Left renal pelvis (tissue), 4 donors: Measurements from ENCODE around the gene FCHSD2. TPM values are rescaled to one million over a fixed set of nuclear protein-coding genes. Genes with fewer than 3 reads are reported as not detected.

Experiments
- DNase-seq, 4 donors: peaks; one replicate each; pipeline ENCODE4 v3.0.0-alpha.2; 2013; ENCODE audit warnings: low read depth in 4 of 4, low spot score in 3 of 4
- polyA plus RNA-seq, 4 donors: library from polyadenylated mRNA; unstranded; fragments of 120-200 nt; gene quantifications; one replicate each; pipeline ENCODE4 v1.2.1, GENCODE V29; 2013; ENCODE audit not compliant: insufficient read length in 4 of 4

FCHSD2 gene
- polyA plus RNA-seq, 4 donors = 38.9 to 53.8 (median 45.7) TPM

DNA sequence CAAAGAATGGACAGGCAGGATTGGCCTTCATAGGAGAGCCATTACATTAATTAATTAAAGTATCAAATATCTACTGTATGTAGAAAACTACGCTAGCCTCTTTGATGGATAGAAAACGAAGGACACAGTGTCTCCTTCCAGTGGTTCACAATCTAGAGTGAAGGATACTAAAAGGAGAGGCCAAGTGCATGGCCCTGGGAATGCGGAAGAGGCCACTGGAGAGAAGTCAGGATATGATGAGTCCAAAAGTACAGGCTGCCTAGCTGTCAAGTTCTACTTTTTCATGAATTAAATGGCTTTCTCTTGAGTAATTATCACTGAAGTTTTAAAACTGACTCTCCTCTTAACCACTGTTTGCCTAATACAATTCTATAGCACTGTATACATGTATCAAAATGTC, 286.1 kb downstream of the FCHSD2 start:
- no peak for DNase-seq

DNA sequence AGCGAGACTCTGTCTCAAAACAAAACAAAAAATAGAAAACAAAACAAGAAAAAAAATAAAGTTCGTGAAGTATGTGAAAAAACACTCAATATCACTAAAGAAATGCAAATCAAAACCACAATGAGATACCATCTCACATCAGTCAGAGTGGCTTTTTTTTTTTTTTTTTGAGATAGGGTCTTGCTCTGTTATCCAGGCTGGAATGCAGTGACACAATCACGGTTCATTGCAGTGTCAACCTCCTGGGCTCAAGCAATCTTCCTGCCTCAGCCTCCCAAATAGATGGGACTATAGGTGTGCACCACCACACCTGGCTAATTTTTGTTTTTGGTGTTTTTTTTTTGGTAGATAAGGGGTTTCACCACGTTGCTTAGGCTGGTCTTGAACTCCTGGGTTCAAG, 290.4 kb downstream of the FCHSD2 start:
- DNase-seq = no peak

DNA sequence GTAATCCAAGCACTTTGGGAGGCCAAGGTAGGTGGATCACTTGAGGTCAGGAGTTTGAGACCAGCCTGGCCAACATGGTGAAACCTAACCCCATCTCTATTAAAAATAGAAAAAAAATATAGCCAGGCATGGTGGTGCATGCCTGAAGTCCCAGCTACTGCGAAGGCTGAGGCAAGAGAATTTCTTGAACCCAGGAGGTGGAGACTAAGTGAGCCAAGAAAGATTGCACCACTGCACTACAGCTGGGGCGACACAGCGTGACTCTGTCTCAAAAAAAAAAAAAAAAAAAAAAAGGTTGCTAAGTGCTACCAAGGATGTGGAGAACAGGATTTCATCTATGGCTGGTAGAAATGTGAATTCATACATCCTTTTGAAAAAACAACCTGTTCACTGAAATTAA, 291.3 kb downstream of the FCHSD2 start:
- DNase-seq = no peak

DNA sequence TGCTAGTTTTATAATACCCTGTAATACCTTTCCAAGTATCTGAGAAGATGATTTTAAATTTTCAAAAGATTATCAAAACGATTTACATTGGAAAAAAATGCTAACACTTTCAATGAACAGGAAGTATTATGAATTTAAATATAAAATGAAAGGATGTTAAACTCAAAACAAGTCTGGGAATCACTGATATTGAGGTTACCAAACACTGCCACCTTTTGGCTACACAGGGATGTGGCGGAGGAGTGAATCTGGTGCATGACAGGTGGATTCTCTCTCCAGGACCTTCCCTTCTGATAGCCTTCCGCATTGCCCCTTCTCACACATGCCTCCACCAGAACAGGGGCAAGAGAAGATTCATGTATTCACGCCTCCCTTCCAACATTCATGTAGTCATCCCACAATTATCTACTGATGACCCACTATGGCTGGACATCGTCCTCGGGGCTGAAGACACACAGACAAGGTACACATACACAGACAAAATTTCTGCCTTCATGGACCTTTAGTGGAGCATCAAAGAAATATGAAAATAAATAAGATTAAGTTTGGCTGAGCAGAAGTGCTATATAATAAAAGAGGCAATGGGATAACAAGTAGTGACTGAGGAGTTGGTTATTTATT, 293.2 kb downstream of the FCHSD2 start:
- no peak for DNase-seq

DNA sequence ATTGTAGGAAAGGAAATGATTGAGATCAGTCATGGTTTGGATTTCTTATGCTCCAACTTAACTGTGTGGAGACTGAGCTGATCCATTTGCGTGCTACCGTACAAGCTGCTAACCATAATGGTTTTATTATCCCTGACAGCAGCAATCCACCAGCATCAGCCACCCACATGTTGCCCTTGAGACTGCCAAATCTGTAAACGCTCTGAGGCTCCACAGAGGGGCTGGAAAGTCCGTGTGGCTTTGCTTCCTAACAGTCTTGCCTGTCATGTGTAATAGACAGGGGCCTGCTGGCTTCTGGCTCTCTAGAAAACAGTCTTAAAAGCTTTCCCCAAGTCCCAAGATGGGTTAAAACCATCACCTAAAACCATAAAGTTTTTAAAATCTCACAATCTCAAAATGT, 297.8 kb downstream of the FCHSD2 start:
- peak in 1 of 4 donors; percentile 50 for DNase-seq

DNA sequence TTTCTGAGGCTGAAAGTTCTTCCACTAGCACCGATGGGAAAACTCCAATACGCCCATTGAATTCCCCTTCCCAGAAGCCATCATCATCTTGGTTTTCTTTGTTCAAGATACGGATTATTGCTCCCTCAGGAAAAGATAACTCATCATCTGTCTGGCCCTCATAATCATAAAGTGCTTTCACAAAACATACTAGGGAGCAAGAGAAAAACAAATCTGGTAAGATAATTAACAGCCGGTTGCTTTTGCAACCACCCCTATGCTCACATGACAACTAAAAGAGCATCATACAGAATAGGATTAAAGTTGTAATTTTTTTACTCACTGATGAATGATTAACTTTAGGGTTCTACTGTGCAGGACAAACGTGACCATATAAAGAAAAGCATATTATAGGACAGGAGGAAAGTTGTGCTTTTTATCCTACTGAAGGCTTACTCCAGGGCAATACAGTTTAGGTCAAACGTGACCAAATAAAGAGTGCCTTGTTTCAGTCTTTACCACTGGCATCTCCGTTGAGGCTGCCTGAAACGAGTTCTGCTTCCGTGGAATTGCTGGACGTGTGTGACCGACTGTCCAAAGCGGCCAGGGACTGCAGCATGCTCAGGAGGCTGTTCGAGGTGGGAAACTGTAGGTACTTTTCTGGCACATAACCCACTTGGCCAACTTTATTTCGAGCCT, 299.3 kb downstream of the FCHSD2 start:
- DNase-seq = no peak

DNA sequence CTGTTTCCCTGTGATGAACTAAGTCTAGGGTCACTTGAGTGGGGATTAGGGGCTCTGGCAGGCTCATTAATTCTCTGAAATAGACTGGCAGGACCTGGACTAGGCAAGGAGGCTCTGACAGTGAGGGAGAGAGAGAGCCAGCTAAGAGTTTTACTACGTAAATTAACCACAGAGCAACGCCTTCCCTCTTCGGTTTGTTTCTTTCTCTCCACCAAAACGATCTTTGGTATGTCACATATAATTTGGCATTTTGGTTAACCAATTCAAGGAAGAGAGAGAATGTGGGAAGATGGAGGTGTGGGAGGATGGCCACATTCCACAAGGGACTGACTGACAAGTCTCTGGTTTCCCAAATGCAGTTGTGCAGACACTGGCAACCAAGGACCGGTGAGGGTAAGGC, 300.0 kb downstream of the FCHSD2 start:
- no peak for DNase-seq

DNA sequence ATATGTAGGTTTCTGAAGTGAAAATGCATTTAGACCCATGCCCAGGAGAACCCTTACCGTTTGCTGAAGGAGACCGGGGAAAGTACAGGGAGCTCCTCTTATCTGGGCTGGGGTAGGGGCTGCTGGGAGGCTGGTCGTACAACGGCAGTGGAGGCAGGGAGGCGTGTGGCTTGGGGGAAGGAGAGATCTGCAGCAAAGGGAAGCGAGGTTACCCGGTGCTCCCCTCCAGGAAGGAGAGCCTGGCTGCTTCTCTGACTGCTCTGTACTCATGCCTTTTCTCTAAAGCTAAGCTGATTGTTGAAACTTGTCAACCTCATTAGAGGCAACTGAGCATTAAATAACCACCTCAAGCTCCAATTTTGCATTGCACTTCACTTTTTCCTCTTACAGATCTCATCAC, 300.7 kb downstream of the FCHSD2 start:
- DNase-seq = no peak

DNA sequence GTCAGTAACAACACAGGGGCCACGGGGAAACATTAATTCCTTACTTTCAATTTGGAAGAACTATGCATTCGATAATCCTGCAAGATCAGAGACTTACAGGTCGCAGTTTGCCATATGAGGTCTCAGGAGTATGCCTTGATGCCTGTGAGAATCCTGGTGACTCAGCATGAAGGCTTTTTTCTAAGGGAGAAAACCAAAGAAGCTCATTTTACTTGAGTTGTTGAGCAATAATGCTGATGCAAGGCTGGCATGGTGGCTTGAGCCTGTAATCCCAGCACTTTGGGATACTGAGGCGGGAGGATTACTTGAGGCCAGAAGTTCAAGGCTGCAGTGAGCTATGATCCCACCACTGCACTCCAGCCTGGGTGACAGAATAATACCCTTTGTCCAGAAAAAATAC, 301.3 kb downstream of the FCHSD2 start:
- DNase-seq = no peak

DNA sequence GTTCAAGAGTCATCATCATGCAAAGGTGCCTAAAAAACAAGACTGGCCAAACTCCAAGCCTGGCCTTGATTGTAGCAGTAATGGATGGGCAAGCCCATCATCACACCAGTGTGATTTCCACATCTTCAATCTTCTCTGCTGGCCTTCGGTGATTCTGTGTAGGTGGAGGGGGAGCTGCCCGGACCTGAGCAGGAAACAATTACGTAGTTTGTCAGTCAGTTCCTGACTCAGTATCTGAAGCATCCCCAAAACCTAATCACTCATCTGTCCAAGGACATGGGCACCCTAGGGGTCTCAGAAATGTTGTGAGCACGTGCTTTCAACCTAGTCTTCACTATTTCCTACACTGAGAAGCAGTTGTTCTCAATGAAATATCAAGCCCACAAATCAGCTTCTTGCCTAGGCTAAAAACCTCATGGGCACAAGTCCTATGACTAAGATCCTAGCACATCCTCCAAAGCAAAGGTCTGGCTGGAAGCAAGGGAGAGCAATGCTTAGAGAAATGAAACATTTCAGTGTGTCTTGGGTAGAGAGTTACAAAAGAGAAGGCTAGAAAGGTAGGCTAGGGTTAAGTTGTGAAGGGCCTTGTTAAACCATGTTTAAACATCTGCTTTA, 303.3 kb downstream of the FCHSD2 start:
- DNase-seq = no peak

DNA sequence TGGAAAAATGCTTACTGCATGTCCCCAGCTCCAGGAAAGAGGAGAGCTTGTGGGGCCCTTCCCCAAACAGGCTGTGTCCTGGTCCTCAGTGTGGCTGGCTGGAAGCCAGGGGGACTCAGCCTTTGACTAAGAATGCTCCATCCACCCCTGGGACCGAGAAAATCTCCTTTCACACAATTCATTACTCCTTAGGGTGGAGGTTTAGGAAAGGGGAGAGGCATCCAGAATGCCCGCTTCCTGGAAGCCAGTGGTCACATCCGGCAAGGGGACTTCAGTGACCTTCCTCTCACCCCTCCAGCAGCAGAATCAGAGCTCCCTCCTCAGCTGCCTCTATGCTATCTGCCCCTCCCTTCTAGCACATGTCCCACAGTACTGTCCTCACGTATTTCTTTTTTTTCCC, 306.0 kb downstream of the FCHSD2 start:
- DNase-seq = no peak

DNA sequence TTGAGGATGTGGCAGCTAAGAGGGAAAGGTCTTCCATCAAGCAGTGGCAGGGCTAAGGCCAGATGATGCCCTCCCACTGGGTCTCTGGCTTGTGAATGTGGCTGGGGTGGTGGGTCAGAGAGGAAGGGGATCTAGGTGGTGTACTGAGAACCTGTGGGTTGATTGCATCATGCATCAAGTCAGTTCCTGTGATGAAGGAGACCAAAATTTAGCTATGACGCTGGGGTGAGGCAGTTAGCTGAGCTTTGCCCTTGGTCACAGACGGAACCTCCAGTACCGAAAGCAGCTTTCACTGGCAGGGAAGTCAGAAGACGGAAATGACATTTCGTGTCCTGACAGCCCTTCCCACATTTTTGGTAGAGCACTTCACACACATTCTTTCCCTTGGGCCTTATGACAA, 307.2 kb downstream of the FCHSD2 start:
- no peak for DNase-seq

DNA sequence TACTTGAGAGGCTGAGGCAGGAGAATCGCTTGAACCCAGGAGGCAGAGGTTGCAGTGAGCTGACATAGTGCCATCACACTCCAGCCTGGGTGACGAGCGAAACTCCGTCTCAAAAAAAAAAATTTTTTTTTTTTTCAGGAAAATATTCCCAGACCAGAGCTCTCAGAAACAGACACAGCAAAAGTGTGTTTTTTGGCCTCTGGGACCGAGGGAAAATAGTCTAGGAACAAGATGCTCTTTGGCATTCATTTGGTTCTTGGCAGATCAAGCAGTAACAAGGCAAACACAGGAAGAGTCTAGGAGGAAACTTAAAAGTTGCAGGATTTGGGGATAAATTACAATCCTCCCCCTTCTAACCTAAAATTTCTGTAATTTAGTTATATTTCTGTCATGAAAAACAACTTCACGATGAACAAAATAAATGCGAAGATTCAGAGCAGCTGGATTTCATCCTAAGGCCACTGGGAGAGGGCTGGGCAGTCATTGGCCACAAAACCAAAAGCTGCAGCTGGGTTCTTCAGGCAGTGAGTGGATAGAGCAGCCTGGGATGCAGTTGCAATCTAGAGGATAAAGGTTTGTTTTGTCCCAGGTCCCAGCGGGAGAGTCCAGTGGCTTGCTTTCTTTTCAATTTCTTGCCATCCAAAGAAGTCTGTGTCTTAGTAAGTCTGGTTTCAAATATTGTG, 308.2 kb downstream of the FCHSD2 start:
- peak in 1 of 4 donors; percentile 55 for DNase-seq

DNA sequence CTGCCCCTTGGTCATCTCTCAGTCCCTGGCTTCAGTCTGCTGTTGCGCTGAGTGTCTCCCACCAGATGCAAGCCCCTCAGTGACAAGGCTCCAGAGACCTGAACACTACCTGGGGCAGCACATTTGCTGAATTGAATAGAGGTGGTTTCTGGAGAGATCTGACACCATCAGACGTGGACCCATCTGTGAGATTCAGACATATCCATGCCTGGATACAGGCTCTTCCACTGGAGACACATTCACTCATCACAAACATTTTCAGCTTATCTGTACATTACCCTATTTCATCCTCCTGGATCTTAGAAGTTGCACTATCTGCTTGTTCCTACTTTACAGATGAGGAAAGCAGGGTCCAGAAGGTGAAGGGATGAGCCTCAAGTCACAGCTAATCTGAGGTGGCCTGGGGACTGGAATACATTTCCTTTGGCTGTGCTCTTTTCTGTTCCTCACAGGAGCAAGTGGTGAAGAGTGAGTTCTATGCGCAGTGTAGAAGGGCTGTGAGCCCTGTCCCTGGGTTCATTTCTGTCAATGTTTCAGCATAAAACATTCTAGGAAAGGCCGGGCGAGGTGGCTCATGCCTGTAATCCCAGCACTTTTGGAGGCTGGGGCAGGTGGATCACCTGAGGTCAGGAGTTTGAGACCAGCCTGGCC, 308.9 kb downstream of the FCHSD2 start:
- no peak for DNase-seq

DNA sequence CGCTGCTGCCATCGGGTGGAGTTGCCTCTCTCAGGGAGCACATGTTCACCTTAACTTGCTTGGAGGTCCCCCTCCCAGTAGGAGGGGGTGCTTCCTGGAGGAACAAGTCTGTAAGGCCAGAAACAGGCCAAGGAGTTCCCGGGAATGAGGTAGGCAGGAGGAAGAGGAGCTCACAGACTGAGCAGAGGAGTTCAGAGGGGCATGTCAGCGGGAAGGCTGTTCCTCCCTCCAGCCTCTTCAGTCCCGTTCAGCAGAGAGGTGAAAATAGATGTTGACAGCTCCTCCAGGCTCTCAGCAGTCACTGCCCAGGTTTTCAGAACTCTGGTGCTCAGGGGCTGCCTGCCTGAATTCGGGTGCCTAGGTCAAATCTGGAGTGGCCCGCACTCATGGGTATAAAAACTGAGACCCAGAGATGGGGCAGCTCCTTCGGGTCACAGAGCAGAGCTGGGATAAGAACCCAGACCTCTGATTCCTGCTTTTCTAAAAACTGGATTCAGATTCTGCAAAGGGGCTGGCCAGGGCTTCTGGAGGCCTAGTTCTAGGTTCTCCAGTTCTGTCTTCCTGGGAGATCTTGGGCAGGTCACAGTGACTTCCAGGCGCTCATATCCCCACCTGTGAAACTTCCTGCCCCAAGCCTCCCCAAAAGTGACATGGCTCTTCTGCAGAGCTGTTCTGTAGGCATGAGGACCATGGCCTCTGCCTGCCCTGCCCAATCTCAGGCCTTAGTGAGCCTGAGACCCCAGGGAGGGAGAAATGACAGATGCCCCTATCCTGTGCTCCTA, 309.6 kb downstream of the FCHSD2 start:
- no peak for DNase-seq

DNA sequence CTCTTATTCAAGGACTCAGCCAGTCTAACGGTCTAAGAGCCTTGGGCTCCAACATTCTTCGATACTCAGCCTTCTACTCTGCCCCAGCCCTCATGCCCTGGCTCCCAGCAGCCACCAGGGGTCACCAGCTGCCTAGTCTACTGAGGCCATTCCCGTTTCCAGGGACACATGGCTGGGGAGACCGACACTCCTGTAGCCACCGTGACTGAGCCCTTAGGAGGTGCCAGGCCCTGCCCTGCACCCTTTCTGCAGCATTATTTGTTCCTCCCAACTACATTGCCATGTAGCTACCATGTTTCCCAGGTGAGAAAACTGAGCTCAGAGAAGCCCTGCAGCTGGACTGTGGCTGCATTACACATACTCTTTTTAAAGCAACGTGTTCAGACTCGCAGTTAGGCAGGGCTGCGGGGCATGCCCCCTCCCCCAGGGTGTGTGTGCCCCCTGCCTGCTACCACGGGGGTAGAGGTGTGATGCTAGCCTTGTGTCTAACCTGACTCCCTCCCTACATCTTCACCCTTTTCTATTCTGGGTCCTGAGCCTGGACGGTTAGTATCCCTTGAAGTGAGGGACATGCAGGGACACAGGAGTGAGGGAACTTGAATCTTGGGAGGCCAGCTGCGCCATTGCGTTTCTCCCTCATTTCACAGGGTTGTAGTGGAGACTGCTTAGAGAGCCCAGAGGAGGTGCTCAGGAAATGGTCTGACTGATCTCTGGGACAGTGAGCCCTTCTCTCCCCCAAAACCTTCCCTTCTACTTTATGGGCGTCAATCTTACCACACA, 310.4 kb downstream of the FCHSD2 start:
- DNase-seq = peak in 1 of 4 donors; percentile 70

DNA sequence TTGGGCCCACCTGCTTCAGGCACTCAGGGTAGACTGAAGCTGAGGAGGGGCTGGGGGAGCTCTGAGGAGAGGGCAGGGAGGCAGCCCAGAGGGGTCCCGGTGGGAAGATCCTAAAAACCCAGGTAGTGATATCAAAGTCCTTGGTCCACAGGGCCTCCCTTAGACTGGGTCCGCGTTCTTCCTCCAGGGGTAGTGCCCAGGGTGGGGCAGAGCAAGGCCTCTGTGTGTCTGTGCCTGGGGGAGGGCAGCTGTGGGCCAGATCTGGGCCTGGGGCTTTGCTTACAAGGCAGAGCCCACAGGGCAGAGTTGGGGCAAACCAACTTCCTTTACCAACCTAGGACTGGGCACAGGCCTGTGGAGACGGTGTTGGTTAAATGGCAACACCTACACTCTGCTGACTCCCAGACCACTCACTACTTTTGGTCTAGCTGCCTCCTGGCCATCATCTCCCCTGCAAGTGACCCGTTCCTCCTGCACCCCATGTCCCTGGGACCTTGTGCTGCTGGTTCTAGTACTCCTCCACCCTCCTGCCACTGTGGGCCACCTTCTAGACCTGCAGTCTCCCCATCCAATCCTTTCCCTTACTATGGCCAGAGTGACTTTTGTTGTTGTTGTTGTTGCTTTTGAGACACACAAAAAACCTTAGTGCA, 312.1 kb downstream of the FCHSD2 start:
- no peak for DNase-seq

DNA sequence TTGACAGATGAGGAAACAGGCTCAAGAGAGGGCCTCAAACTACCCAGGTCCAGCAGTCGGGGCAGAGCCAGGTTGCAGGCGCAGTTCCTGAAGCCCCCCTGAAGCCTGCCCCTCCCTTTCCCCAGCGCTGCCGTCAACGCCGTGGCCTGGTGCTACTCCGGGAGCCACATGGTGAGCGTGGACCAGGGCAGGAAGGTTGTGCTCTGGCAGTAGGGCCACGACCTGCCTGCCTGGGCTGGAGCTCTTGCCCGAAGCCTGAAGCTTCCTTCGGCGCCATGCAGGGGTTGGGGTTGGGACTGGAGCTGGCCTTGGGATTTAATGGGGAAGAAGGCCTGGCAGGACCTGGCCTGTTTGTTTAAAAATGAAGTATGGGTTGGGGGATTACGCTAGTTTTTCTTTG, 312.9 kb downstream of the FCHSD2 start:
- no peak for DNase-seq

DNA sequence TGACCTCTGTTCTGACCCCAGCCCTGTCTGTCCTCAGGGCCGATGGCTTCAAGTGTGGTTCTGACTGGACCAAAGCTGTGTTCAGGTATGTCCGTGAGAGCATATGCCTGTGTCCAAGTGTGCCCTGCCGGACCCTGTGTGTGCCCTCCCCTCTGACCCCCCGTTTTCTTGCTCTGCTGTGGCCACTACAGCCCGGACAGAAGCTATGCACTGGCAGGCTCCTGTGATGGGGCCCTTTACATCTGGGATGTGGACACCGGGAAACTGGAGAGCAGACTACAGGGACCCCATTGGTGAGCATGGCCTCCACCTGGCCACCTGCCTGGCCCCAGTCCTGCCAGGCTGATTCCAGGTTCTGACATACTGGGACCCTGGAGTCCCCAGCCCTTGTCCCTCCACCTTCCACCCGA, 313.4 kb downstream of the FCHSD2 start:
- DNase-seq = no peak
